ENCODE measurements around the gene C10orf95.

Gene C10orf95

GRCh38 chr10:102409604-102410428, 41.5 kb downstream of the C10orf95 start:
- TF ChIP-seq CTCF (conservative IDR thresholded peaks at IDR 0.05; ENCODE audit: low read length) (no peak), EZH2phosphoT487 (IDR thresholded peaks at IDR 0.05; ENCODE audit: borderline replicate concordance) (no peak)
- no peaks in the 10 kb centered on the region for H4K20me1 ChIP-seq (ENCODE audit: insufficient read depth, low read length, poor library complexity, severe bottlenecking)
- H3K9ac ChIP-seq (ENCODE audit: low read depth, low read length, poor library complexity, severe bottlenecking) = no peak overlapping the region
- peaks cover 25% of the 10 kb centered on the region for H3K27me3 ChIP-seq (ENCODE audit: insufficient read depth, low read length, poor library complexity, severe bottlenecking)
- no peaks in the 10 kb centered on the region for H3K9me3 ChIP-seq (ENCODE audit: insufficient read depth, low read depth, low read length)
- no peak overlapping the region for H2AFZ ChIP-seq (ENCODE audit: low read length)
- no peaks in the 10 kb centered on the region for H3K4me1 ChIP-seq (ENCODE audit: insufficient read depth, low read length, poor library complexity, severe bottlenecking)
- no peak overlapping the region for H3K4me2 ChIP-seq (ENCODE audit: low read depth, low read length, poor library complexity, severe bottlenecking)
- H3K79me2 ChIP-seq (ENCODE audit: insufficient read depth, low read length) = no peaks in the 10 kb centered on the region
- H3K4me3 ChIP-seq (ENCODE audit: low read length, poor library complexity, severe bottlenecking) = no peak overlapping the region
- no peaks in the 10 kb centered on the region for H3K9me2 ChIP-seq (replicated peaks; ENCODE audit: low read depth, low read length)
- no peaks in the 10 kb centered on the region for H3F3A ChIP-seq (ENCODE audit: low read depth)
- H3K36me3 ChIP-seq (ENCODE audit: insufficient read depth, low read length) = no peaks in the 10 kb centered on the region

- H3K9ac ChIP-seq (ENCODE audit: low read depth, low read length, poor library complexity, severe bottlenecking) = no peak overlapping the region
- H2AFZ ChIP-seq (ENCODE audit: low read length) = no peak overlapping the region
- H3K9me2 ChIP-seq (replicated peaks; ENCODE audit: low read depth, low read length) = no peaks in the 10 kb centered on the region
- no peak overlapping the region for H3K4me2 ChIP-seq (ENCODE audit: low read depth, low read length, poor library complexity, severe bottlenecking)
- H3K9me3 ChIP-seq (ENCODE audit: insufficient read depth, low read depth, low read length) = no peaks in the 10 kb centered on the region
- TF ChIP-seq EZH2phosphoT487 (IDR thresholded peaks at IDR 0.05; ENCODE audit: borderline replicate concordance) = no peak
- TF ChIP-seq CTCF (conservative IDR thresholded peaks at IDR 0.05; ENCODE audit: low read length) = no peak
- H3K36me3 ChIP-seq (ENCODE audit: insufficient read depth, low read length) = no peaks in the 10 kb centered on the region
- H3K79me2 ChIP-seq (ENCODE audit: insufficient read depth, low read length) = no peaks in the 10 kb centered on the region
- no peaks in the 10 kb centered on the region for H3K4me1 ChIP-seq (ENCODE audit: insufficient read depth, low read length, poor library complexity, severe bottlenecking)
- peaks cover 25% of the 10 kb centered on the region for H3K27me3 ChIP-seq (ENCODE audit: insufficient read depth, low read length, poor library complexity, severe bottlenecking)
- H3F3A ChIP-seq (ENCODE audit: low read depth) = no peaks in the 10 kb centered on the region
- no peak overlapping the region for H3K4me3 ChIP-seq (ENCODE audit: low read length, poor library complexity, severe bottlenecking)
- no peaks in the 10 kb centered on the region for H4K20me1 ChIP-seq (ENCODE audit: insufficient read depth, low read length, poor library complexity, severe bottlenecking)
Observed at GRCh38 chr10:102408728-102409603, 42.4 kb downstream of the C10orf95 start.

GRCh38 chr10:102408131-102408727, 43.1 kb downstream of the C10orf95 start:
- H3F3A ChIP-seq (ENCODE audit: low read depth) = no peaks in the 10 kb centered on the region
- H2AFZ ChIP-seq (ENCODE audit: low read length) = no peak overlapping the region
- H3K4me2 ChIP-seq (ENCODE audit: low read depth, low read length, poor library complexity, severe bottlenecking) = no peak overlapping the region
- H3K27me3 ChIP-seq (ENCODE audit: insufficient read depth, low read length, poor library complexity, severe bottlenecking) = peaks cover 25% of the 10 kb centered on the region
- no peaks in the 10 kb centered on the region for H4K20me1 ChIP-seq (ENCODE audit: insufficient read depth, low read length, poor library complexity, severe bottlenecking)
- H3K79me2 ChIP-seq (ENCODE audit: insufficient read depth, low read length) = no peaks in the 10 kb centered on the region
- no peaks in the 10 kb centered on the region for H3K36me3 ChIP-seq (ENCODE audit: insufficient read depth, low read length)
- H3K4me3 ChIP-seq (ENCODE audit: low read length, poor library complexity, severe bottlenecking) = no peak overlapping the region
- no peaks in the 10 kb centered on the region for H3K4me1 ChIP-seq (ENCODE audit: insufficient read depth, low read length, poor library complexity, severe bottlenecking)
- H3K9me3 ChIP-seq (ENCODE audit: insufficient read depth, low read depth, low read length) = no peaks in the 10 kb centered on the region
- H3K9me2 ChIP-seq (replicated peaks; ENCODE audit: low read depth, low read length) = no peaks in the 10 kb centered on the region
- TF ChIP-seq EZH2phosphoT487 (IDR thresholded peaks at IDR 0.05; ENCODE audit: borderline replicate concordance) = no peak
- TF ChIP-seq CTCF (conservative IDR thresholded peaks at IDR 0.05; ENCODE audit: low read length) = no peak
- no peak overlapping the region for H3K9ac ChIP-seq (ENCODE audit: low read depth, low read length, poor library complexity, severe bottlenecking)
